Stimulated activated CD4-positive, alpha-beta T cell treated with anti-CD3 and anti-CD28 coated beads, TNF-alpha, amount 100 ng/mL, for 48 hours (primary cell): ENCODE measurements around the gene OXNAD1.

ENCODE experiments used
- DNase-seq, 3 donors: peaks; one replicate each; pipeline ENCODE4 v3.0.0-alpha.2; 2020; ENCODE audit warnings: low read depth in 3 of 3

Gene OXNAD1

DNA sequence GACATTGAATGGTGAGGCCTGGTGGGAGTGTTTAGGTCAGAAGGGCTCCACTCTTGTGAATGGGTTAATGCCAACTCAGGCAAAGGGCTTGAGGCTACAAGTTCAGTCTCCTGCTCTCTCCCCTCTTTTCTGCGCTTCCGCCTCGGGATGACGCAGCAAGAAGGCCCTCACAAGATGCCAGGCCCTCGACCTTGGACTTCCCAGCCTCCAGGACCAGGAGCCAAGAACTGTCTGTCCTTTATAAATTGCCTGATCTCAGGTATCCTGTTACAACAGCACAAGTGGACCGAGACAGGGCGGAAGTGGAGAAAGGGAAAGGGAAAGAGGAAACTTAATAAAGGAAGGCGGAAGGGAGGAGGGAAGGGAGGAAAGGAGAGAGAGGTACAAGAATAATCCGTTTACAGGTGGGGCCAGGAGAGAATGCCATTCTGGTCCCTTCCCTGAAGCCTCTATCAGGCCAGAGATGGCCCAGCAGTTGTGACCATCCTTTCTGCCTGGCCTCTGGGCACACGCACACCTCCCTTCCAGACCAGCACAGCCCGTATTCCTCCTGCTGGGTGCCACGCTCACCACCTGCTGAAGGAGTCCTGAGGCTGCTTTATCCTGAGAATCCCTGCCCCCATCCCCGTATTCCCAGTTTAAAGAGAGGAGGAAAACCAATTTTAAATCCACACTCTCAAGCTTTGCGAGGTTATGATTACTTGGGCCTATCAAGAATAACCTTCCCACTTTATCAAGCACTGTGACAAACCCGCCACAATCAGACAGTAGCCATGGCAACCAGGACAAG lies 64.2 kb downstream of the OXNAD1 start:
- DNase-seq: no peak

DNA sequence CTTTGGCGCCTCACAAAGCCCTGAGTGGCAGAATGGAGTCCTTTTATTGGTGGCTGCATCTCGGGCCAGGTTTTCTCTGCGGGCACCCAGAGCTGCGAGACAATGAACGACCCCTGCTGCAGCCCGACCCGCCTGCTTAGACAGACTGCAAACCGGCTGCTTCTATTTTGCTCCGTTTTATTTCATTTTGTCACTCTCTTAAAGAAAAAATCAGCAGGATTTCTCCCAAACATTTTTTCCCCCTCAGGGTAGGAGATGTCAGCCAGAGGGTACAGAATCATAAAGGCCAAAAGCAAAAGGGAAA lies 64.8 kb downstream of the OXNAD1 start:
- no peak for DNase-seq

DNA sequence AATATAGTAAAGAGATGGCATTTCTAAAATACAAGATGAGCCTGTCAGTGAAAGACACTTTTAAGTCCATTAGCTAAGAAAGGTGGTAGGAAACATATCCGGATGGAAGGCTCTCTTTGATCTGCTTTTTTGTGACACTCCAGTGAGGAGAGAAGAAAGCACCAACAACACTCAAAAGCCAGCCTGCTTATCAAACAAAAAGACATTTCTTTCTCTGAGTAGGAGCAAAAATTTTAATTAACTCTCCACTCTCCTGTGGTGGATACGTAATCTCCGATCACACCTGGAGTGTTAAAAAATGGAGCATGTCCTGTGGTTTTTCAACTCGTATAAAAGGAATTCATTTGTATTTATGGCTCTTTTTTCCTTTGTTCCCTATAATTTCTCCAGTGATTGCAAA lies 65.3 kb downstream of the OXNAD1 start:
- DNase-seq: no peak

DNA sequence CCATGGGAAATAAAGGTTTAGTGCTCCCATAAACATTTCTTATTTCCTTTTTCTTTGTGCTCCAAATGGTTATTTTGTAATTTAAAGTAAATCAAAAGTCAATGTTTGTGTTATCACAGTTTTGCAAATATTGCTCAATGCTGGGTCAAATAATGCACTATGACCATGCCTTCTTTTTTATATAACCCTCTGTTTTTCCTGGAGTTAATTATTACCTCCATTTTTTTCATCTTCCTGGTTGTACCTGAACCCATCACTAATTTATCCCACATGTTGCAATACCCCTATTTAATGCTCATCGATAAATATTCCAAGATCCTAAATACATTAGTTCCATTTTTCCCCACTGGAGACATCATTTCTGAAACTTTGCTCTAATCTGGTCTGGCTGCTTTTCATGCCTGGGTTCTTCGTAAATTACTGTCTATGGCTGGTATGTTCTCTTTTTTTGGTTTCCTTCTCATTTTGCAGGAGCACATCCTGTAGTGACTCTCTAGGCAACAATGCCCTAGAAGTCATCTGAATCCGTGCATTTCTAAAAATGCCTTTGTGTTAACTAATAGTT lies 66.4 kb downstream of the OXNAD1 start:
- DNase-seq: no peak

DNA sequence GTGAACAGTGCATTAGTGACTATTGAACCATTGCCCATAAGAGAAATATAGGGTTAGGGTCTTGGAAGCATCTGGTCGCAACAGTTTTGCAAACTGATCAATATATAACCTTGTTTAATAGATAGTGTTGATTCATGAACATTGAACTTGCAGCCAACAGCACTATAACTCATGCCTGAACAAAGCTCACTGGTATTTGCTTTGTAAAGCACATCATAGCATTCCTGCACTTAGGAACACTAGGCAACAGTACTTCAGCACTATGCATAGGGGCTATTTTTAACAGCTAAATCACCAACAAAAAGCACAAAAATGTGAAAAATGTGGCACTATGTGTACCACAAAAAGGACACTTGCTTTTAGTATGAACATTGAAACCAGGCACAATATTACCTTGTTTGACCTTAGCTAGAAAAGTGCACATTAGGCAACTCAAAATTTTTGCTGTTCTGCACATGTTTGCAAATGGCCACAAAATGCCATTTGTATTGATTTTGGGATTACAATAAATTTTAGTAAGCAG lies 68.0 kb downstream of the OXNAD1 start:
- DNase-seq: no peak

DNA sequence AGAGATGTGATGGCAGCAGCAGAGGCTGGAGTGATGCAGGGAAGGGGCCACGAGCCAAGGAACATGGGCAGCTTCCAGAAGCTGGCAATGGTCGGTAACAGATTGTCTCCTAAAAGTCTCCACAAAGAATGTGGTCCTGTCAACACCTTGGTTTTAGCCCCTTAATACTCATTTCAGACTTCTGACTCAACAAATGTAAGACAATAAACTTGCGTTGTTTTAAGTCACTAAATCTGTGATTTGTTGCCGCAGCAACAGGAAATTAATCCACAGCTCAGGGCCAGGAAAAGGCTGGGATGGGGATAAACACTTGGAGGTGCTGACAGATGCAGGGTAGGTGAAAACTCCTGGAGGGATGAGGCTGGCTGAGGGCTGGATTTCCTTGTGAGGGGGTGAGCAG lies 69.9 kb downstream of the OXNAD1 start:
- no peak for DNase-seq

DNA sequence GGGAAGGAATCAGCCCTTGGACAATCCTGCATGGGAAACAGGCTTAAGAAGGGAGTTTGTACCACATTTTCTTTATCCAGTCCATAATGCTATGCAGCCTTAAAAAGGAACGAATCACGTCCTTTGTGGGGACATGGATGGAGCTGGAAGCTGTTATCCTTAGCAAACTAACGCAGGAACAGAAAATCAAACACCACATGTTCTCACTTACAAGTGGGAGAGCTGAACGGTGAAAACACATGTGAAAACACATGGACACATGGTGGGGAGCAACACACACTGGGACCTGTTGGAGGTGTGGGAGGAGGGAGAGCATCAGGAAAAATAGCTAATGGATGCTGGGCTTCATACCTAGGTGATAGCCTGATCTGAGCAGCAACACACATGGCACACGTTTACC lies 70.3 kb downstream of the OXNAD1 start:
- DNase-seq: no peak

DNA sequence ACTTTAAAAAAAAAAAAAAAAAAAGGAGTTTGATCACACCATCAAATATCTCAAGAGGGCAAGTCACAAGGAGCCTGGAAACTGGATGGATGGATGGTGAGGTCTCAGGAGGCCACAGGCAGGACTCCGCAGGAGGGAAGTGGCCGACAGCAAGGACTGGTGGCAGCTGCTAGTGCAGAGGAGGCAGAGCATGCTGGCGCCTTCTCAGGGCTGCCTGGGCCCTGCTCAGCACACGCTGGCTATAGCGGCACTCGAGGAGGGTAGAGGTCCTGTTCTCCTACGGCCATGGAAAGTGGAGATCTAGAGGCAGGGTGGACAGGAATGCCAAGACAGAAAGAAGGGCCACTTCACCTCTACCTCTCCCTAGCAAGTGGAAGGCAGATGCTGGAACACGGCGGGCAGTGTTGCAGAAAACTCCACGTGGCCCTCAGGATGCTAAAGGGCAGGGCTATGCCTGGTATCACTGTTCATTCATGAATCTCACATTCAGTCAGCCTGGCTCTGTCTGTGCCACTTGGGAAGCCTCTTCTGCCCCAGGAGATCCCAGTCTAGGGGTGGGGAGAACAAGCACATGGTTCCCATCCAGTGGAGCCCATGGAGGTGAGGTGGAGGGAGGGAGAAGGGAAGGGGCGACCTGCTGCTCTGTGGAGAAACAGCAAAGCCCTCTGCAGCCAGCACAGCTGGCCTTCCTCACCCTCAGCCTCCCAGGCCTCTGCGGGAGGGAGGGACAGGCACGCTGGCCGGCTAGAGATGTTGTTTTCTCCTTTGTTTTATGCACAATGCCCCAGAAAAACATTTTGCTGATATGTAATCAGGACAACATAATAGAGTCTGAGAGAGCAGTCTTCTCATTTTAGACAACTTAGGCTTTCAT lies 71.0 kb downstream of the OXNAD1 start:
- no peak for DNase-seq

DNA sequence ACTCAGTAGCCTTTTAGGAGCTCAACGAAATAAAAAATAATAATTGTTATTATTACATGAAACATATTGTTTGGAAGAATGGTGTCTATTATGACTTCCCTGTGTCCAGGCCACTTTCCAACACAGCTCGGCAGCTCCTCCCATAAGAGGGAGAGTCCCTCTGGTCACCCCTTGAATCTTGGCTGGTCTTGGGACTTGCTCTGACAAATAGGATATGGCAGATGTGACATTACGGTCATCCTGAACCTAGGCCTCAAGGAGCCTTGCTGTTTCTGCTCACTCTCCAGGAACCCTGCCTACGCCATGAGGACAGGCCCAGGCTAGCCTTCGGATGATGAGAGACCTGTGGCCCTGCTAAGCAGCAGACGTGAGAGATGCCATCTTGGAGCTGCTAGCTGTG lies 71.8 kb downstream of the OXNAD1 start:
- no peak for DNase-seq

DNA sequence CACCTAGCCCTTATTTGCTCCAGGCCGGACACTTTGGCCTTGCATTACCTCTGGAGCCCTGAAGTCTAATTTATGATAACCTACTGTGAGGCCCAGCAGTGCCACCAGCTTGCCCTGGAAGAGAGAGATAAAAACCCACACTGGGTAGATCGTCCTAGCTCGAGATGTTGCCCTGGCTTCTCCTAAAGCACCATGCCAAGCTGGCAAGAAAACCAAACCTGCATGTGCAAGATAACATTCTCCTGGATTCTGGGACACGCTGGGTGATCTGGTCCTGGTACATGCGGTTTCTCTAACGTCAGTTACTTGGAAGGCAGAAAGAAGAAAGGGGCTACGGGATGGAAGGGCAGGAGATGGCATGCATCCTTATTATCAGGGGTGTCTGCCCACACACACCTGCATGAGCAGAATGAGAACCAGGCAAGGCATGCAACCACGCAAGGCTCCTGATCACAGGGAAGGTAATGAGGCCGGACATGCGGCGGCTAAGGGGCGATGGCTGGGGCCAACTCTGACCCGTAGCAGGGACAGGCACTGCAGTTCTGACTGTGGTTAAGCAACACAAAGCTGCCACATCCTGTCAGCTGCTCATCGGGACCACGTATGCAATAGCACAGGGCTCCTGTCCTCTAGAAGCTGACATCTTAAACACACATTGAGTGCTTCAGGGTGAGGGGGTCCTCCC lies 73.0 kb downstream of the OXNAD1 start:
- peak; percentile 14 to 15 (median 15) for DNase-seq

DNA sequence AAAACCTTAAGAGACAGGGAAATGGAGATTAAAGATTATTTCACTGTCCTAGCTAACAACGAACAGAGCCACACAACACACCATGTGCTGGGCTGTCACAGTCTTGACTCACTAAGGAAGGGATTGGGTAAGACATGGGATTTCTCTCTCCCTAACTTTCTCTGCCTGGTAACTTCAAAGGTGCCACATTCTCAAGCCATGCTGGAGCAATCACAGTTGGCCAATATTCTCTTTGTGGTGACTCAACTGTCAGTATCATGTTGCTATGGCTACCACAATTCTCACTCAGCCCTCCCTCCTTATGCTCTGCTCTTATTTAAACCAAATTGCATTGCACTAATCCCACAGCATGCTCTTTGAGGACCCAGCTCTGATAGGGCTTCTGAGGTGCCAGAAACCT lies 74.0 kb downstream of the OXNAD1 start:
- DNase-seq: no peak

DNA sequence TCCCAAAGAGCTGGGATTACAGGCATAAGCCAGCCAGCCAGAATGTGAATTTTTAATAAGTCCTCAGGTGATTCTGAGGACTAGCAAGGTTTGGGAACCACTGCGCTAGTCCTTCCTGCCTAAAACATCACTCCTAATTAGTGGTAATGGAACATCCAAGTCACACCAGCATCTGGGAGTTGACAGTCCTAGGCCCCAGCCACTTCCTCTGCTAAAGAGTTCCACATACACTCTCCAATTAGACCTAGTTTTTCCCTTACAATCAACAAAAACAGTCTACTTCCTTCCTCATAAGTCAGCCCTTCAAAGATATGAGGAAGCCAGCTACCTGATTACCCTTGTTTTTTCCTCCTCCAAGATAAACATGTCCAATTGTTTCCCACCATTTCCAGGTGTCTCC lies 78.1 kb downstream of the OXNAD1 start:
- no peak for DNase-seq

DNA sequence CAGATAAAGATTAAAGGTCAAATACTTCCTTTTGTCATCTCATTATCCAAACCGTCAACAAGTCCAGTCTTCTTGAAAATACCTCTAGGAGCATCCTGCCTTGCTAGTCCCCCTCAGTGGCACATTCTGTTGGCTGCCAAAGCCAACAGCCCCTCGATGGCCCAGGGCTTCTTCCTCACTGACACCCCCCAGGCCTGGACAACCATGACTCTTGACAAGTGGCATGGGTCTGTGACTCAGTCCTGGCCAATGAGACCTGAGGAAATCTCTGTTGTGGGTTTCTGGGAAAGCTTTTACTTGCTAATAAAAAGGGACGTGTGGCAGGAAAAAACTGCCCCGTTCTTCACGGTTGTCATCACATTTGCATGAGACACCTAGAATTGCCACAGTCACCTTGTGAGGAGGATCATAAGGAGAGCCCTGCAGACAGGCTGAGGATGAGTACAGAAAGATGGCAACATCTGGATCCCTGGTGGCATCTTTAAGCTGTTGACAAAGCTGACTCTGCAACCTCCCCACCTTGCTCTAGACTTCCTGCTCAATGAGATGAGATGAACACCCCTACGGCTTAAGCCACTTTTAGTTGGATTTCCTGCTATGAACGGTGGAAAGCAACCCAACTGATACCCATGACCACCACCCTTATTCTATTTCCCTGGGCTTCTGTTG lies 81.5 kb downstream of the OXNAD1 start:
- no peak for DNase-seq

DNA sequence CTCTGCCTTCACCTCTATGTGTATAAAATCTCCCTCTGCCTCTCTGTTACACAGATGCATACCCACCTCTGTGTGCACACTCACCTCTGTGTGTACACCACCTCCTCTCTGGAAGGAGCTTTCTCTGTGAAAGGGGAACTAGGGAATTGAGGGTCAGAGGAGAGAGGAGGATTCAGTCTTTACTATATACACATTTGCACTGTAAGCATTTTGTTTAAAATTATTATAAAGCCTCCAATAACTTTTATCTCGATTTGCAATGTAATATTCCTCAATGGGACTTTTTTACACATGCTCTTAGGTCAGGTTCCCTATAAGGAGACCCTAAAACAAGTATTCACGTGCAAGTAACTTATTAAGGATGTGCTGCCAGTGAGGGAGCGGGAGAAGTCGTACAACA lies 82.5 kb downstream of the OXNAD1 start:
- no peak for DNase-seq

DNA sequence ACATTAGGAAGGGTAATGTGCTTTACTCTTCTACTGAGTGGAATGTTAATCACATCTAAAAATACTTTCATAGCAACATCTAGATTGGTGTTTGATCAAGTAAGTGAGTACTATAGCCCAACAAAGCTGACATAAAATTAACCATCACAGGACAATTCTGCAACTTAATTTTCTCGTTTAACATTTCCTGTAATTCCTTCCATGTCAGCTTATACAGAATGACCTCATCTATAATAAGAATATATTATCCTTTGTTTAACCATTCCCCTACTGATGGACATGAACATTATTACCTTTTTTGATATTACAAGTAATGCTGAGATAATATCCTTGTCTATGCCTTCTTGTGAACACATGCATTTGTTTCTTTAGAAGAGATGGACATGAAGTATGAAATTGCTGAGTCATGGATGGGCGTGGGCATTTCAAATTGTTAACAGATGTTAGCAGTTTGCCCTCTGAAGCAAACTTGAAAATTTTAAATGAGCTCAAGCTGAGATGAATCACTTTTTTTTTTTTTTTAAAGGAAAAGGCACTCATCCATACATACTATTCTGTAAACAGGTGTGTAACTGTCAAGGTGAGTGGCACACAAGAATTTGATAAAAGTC lies 85.1 kb downstream of the OXNAD1 start:
- DNase-seq: no peak

DNA sequence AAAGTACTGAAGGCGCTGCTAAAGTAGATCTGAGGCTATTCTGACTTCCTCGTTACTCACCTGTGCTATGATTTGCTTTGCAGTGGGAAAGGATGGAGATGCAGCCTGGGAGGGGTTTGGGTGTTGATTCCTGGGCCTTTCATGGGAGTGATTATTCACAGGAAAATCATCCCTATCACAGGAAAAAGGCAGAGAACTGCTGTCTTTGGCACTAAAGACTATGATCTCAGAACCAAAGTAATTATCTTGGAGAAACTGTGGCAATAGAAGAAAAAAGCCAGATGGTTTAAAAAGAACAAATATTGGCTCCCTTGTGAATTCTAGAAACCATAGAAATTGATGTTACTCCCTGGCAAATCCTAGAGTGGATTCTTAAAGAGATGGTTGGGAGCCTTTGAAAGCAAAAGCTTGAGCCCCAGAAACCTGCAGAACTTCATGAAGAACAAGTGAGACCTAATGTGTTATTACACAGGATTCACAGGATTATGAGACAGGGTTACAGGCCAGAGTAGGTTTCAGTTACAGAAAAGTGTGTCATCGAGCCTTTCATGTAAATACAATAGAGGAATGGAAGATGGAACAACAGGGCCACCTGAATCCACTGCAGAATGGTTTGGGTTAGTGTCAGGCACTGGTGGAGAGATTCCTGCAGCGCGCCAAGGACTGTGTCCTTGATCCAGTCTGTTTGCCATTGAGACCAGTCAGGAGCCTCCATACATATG lies 85.7 kb downstream of the OXNAD1 start:
- no peak for DNase-seq

DNA sequence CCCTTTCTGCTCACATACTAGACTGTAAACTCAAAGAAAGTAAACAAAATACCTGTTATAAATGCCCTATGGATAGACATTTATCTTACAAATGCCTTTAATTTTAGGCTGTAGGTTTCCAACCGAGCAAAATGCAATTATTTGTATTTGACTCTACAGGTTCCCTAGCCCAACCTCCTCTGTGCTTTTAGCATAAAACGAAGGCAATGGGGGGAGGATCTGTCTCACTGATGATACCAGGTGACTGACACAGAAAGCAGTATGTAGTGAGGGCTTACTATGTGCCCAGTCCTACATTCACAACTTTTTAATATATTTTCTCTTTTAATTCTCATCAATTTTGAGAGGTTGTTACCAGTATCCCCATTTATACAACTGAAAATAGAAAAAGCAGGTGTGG lies 87.4 kb downstream of the OXNAD1 start:
- no peak for DNase-seq

DNA sequence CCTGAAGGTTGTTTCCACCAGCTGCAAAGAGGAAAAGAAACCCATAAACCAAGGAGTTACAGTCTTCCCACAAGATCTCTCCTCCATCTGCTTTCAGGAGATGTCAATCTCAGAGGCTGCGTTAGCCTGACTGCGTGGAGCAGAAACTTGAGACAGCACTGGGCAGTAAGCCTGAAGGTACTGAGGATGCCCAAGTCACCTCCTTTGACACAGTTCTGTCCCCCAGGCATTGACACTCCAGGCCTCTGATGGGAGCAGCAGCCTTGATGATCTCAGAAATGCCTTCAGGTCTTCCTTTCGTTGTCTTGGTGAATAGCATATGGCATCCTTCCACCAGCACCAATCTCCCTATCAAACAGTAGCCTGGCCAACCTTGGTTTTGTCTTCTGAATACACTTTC lies 89.3 kb downstream of the OXNAD1 start:
- no peak for DNase-seq
